DND-41 (cell line): ENCODE measurements around the gene KRAS.

Experiments
- EZH2 ChIP-seq: IDR thresholded peaks from 3 replicates; pipeline ENCODE4 v1.6.1; 2012; ENCODE audit warnings: borderline replicate concordance, low read depth, mild to moderate bottlenecking, moderate library complexity, low read length, inconsistent platforms; ENCODE audit not compliant: severe bottlenecking
- TF ChIP-seq, protein P1 (sequence below): IDR thresholded peaks from 2 replicates; pipeline ENCODE4 v1.5.1; 2012; ENCODE audit warnings: borderline replicate concordance, low read length, moderate library complexity, mild to moderate bottlenecking; ENCODE audit not compliant: poor library complexity, severe bottlenecking; ENCODE audit errors: extremely low read depth

DNA sequence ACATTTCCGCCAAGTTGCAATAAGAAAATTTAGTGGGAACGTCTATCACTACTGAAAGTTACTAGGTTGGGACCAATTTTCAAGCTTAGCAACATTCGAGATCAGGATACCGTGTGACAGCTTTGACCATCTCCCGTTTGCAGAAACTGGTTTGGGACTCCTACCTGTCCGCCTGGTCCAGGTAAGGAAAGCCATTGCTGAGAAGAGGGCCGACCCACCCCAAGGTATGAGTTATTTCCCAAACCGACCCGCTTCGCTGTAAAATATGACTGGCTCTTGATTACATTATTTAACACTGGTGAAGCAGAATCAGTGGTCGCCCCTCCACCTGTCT is 56.0 kb downstream of the KRAS start:
- TF ChIP-seq, protein P1, sequence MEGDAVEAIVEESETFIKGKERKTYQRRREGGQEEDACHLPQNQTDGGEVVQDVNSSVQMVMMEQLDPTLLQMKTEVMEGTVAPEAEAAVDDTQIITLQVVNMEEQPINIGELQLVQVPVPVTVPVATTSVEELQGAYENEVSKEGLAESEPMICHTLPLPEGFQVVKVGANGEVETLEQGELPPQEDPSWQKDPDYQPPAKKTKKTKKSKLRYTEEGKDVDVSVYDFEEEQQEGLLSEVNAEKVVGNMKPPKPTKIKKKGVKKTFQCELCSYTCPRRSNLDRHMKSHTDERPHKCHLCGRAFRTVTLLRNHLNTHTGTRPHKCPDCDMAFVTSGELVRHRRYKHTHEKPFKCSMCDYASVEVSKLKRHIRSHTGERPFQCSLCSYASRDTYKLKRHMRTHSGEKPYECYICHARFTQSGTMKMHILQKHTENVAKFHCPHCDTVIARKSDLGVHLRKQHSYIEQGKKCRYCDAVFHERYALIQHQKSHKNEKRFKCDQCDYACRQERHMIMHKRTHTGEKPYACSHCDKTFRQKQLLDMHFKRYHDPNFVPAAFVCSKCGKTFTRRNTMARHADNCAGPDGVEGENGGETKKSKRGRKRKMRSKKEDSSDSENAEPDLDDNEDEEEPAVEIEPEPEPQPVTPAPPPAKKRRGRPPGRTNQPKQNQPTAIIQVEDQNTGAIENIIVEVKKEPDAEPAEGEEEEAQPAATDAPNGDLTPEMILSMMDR: no peak
- TF ChIP-seq EZH2: no peak
